ENCODE data around the gene GRM1. TPM values are rescaled to one million over a fixed set of nuclear protein-coding genes. Genes with fewer than 3 reads are reported as not detected.

The GRM1 gene
- total RNA-seq, 4 donors from 2014 or later = not detected

GRCh38 chr6:146092961-146093686 lies 64.3 kb downstream of the GRM1 start:
- no peaks in the 10 kb centered on the region for H3K27me3 ChIP-seq
- no peak overlapping the region for H3K27ac ChIP-seq
- H3K36me3 ChIP-seq = no peaks in the 10 kb centered on the region
- H3K9me3 ChIP-seq = no peaks in the 10 kb centered on the region
- TF ChIP-seq CTCF (IDR thresholded peaks at IDR 0.05) = no peak
- no peak for TF ChIP-seq POLR2A (IDR thresholded peaks at IDR 0.05)
- no peaks in the 10 kb centered on the region for H3K4me1 ChIP-seq
- no peak overlapping the region for H3K4me3 ChIP-seq
- WGBS, 2 donors = 51 to 60% methylated on average over 3 of the region's 3 CpGs
- no peak for DNase-seq
- intact Hi-C loops (cut with DNase I) = no loop called here

GRCh38 chr6:146095481-146095880 lies 66.6 kb downstream of the GRM1 start:
- intact Hi-C loops (cut with DNase I) = no loop called here
- H3K36me3 ChIP-seq = no peaks in the 10 kb centered on the region
- DNase-seq = no peak
- H3K4me1 ChIP-seq = no peaks in the 10 kb centered on the region
- no peak overlapping the region for H3K4me3 ChIP-seq
- H3K27ac ChIP-seq = no peak overlapping the region
- TF ChIP-seq POLR2A (IDR thresholded peaks at IDR 0.05) = no peak
- no peaks in the 10 kb centered on the region for H3K27me3 ChIP-seq
- WGBS, 2 donors = 28 to 35% methylated on average over 2 of the region's 2 CpGs
- no peaks in the 10 kb centered on the region for H3K9me3 ChIP-seq

GRCh38 chr6:146097586-146097985 lies 68.7 kb downstream of the GRM1 start:
- WGBS, 2 donors = 91 to 92% methylated on average over 2 of the region's 2 CpGs
- no peak overlapping the region for H3K4me3 ChIP-seq
- TF ChIP-seq POLR2A (IDR thresholded peaks at IDR 0.05) (no peak), CTCF (IDR thresholded peaks at IDR 0.05) (no peak)
- no peak for DNase-seq
- no peaks in the 10 kb centered on the region for H3K4me1 ChIP-seq
- intact Hi-C loops (cut with DNase I) = no loop called here
- no peaks in the 10 kb centered on the region for H3K9me3 ChIP-seq
- H3K36me3 ChIP-seq = no peaks in the 10 kb centered on the region
- no peak overlapping the region for H3K27ac ChIP-seq
- no peaks in the 10 kb centered on the region for H3K27me3 ChIP-seq

GRCh38 chr6:146100776-146101175 lies 71.9 kb downstream of the GRM1 start:
- no peaks in the 10 kb centered on the region for H3K27me3 ChIP-seq
- H3K27ac ChIP-seq = no peak overlapping the region
- intact Hi-C loops (cut with DNase I) = no loop called here
- 57 to 90% methylated on average over 1 of the region's 1 CpG for WGBS, 2 donors
- H3K9me3 ChIP-seq = no peaks in the 10 kb centered on the region
- no peak for DNase-seq
- no peak overlapping the region for H3K4me3 ChIP-seq
- no peaks in the 10 kb centered on the region for H3K36me3 ChIP-seq
- no peak for TF ChIP-seq CTCF (IDR thresholded peaks at IDR 0.05)
- TF ChIP-seq POLR2A (IDR thresholded peaks at IDR 0.05) = no peak
- no peaks in the 10 kb centered on the region for H3K4me1 ChIP-seq

GRCh38 chr6:146103416-146104072 lies 74.7 kb downstream of the GRM1 start:
- H3K27ac ChIP-seq = no peak overlapping the region
- H3K9me3 ChIP-seq = no peaks in the 10 kb centered on the region
- no peak for DNase-seq
- no peak overlapping the region for H3K4me3 ChIP-seq
- no peaks in the 10 kb centered on the region for H3K36me3 ChIP-seq
- no peak for TF ChIP-seq CTCF (IDR thresholded peaks at IDR 0.05)
- no peak for TF ChIP-seq POLR2A (IDR thresholded peaks at IDR 0.05)
- no peaks in the 10 kb centered on the region for H3K4me1 ChIP-seq
- H3K27me3 ChIP-seq = no peaks in the 10 kb centered on the region
- intact Hi-C loops (cut with DNase I) = no loop called here
- 65 to 78% methylated on average over 3 of the region's 3 CpGs for WGBS, 2 donors

Data from esophagus squamous epithelium (tissue), 5 donors.